ENCODE data around the gene STIP1.

DNA sequence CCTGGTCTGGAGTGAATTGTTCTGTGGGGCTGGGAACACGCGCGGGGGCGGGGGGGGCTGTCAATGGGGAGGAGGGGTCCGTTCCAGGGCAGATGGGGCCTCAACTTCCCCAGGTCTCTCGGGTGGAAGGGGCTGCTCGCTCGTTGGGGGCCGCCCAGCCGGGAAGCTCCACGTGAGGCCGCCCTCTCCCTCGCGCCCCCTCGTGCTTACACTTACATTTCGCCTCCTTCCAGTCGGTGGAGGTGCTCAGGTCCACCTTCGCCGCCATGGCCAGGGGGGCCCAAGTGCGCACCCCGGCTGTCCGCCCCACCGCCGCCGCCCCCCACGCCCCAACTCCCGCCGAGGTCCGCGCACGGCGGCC, 20.5 kb upstream of the STIP1 start:
- TF ChIP-seq EZH2phosphoT487 (IDR thresholded peaks at IDR 0.05; ENCODE audit: low read depth), result no peak
- TF ChIP-seq, protein P1, sequence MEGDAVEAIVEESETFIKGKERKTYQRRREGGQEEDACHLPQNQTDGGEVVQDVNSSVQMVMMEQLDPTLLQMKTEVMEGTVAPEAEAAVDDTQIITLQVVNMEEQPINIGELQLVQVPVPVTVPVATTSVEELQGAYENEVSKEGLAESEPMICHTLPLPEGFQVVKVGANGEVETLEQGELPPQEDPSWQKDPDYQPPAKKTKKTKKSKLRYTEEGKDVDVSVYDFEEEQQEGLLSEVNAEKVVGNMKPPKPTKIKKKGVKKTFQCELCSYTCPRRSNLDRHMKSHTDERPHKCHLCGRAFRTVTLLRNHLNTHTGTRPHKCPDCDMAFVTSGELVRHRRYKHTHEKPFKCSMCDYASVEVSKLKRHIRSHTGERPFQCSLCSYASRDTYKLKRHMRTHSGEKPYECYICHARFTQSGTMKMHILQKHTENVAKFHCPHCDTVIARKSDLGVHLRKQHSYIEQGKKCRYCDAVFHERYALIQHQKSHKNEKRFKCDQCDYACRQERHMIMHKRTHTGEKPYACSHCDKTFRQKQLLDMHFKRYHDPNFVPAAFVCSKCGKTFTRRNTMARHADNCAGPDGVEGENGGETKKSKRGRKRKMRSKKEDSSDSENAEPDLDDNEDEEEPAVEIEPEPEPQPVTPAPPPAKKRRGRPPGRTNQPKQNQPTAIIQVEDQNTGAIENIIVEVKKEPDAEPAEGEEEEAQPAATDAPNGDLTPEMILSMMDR (IDR thresholded peaks at IDR 0.05; ENCODE audit: low read depth, low read length), result no peak; the same call in 1 of the 2 replicates
